Stomach (tissue), 4 donors: ENCODE results near the gene BTBD9.

Experiments
- POLR2A ChIP-seq, 4 donors: fragments of 450-650 bp; IDR thresholded peaks; one replicate each; pipeline ENCODE4 v1.6.1; 2016; ENCODE audit warnings: antibody characterized with exemption in 4 of 4, control low read depth in 2 of 4, mild to moderate bottlenecking in 1 of 4, moderate library complexity in 1 of 4
- TF ChIP-seq, protein P1 (sequence below), 7 experiments: fragments of 450-650 bp in 4 of 7; fragments of 200-600 bp in 3 of 7; sonication (generic) in 3 of 7; IDR thresholded peaks; one replicate each; pipeline ENCODE4 v1.5.1; 2016 to 2019; ENCODE audit warnings: antibody characterized with exemption in 7 of 7, control low read depth in 2 of 7, mild to moderate bottlenecking in 1 of 7

- TF ChIP-seq POLR2A (IDR thresholded peaks at IDR 0.05) = no peak
- TF ChIP-seq, protein P1, sequence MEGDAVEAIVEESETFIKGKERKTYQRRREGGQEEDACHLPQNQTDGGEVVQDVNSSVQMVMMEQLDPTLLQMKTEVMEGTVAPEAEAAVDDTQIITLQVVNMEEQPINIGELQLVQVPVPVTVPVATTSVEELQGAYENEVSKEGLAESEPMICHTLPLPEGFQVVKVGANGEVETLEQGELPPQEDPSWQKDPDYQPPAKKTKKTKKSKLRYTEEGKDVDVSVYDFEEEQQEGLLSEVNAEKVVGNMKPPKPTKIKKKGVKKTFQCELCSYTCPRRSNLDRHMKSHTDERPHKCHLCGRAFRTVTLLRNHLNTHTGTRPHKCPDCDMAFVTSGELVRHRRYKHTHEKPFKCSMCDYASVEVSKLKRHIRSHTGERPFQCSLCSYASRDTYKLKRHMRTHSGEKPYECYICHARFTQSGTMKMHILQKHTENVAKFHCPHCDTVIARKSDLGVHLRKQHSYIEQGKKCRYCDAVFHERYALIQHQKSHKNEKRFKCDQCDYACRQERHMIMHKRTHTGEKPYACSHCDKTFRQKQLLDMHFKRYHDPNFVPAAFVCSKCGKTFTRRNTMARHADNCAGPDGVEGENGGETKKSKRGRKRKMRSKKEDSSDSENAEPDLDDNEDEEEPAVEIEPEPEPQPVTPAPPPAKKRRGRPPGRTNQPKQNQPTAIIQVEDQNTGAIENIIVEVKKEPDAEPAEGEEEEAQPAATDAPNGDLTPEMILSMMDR (IDR thresholded peaks at IDR 0.05) = no peak
Measured at GRCh38 chr6:38438097-38438496, 201.6 kb downstream of the BTBD9 start.
